GM12878 (cell line): Measurements from ENCODE around the gene SLF1. TPM values are rescaled to one million over a fixed set of nuclear protein-coding genes. Genes with fewer than 3 reads are reported as not detected.

Source experiments
- ATAC-seq: fragments of 200-7000 bp; cut with Tn5 transposase; 3 replicates; pipeline ENCODE4 v1.9.1; 2020; ENCODE audit warnings: mild to moderate bottlenecking, moderate library complexity
- BruUV-seq: library from RNA; stranded (reverse); fragments of 400-500 nt; replicated peaks from 2 replicates; lab custom pipeline; 2021; lab: Mats Ljungman, UMichigan
- CTCF ChIA-PET: fragments of 300-600 bp; sonication (Branson Sonifier 250); formaldehyde crosslinking; extraction: SDS; loops from one replicate; lab custom pipeline; 2021; ENCODE audit warnings: inconsistent platforms; lab: Yijun Ruan, JAX
- POLR2A ChIA-PET: fragments of 350-600 bp; formaldehyde crosslinking; extraction: SDS; loops from one replicate; lab custom pipeline; 2021; ENCODE audit warnings: inconsistent platforms; lab: Charles Lee
- RAD21 ChIA-PET: fragments of 300-600 bp; sonication (Branson Sonifier 250); formaldehyde crosslinking; loops from one replicate; lab custom pipeline; 2023; ENCODE audit warnings: antibody characterized with exemption; ENCODE audit not compliant: unreplicated experiment; lab: Charles Lee
- SMC1A ChIA-PET: fragments of 300-600 bp; sonication (Branson Sonifier 250); formaldehyde crosslinking; loops from one replicate; lab custom pipeline; 2023; ENCODE audit not compliant: unreplicated experiment, uncharacterized antibody; lab: Charles Lee
- DNase-seq: peaks from one replicate; pipeline ENCODE4 v3.0.0-alpha.2; 2011; ENCODE audit warnings: low read depth, low spot score
- FAIRE-seq: peaks from 3 replicates; lab custom pipeline; 2011; peaks lifted over from hg19 to GRCh38; lab: Jason Lieb, UNC
- H2AFZ ChIP-seq: 2 replicates; pipeline ENCODE4 v1.6.0; 2011; ENCODE audit warnings: low read depth, low read length, control low read depth; ENCODE audit not compliant: control insufficient read depth
- H3K27ac ChIP-seq: 2 replicates; pipeline ENCODE4 v1.5.1; 2011; ENCODE audit warnings: control low read depth; ENCODE audit not compliant: control insufficient read depth, insufficient read depth
- H3K27me3 ChIP-seq, 2 experiments: replicated peaks in 1 of 2; 2 replicates each; pipeline versions ENCODE4 v1.6.0 to v1.6.1; 2011; ENCODE audit warnings: low read length in 1 of 2; ENCODE audit not compliant: control insufficient read depth in 2 of 2, insufficient read depth in 2 of 2
- H3K36me3 ChIP-seq, 2 experiments: 2 replicates each; pipeline ENCODE4 v1.5.1; 2011; ENCODE audit warnings: low read length in 1 of 2; ENCODE audit not compliant: control insufficient read depth in 2 of 2, insufficient read depth in 2 of 2
- H3K4me1 ChIP-seq: 2 replicates; pipeline ENCODE4 v1.6.1; 2011; ENCODE audit warnings: mild to moderate bottlenecking, low read length, moderate library complexity, mixed read lengths; ENCODE audit not compliant: control insufficient read depth, insufficient read depth
- H3K4me2 ChIP-seq: 2 replicates; pipeline ENCODE4 v1.6.0; 2011; ENCODE audit warnings: control low read depth; ENCODE audit not compliant: control insufficient read depth, insufficient read depth
- H3K4me3 ChIP-seq: fragments of 200-600 bp; sonication (generic); 2 replicates; pipeline ENCODE4 v1.5.1; 2016
- H3K79me2 ChIP-seq: 2 replicates; pipeline ENCODE4 v1.6.0; 2011; ENCODE audit warnings: low read length; ENCODE audit not compliant: control insufficient read depth, insufficient read depth
- H3K9ac ChIP-seq: 2 replicates; pipeline ENCODE4 v1.8.0; 2011; ENCODE audit warnings: low read length, control low read depth, mixed read lengths; ENCODE audit not compliant: control insufficient read depth, insufficient read depth
- H3K9me3 ChIP-seq: replicated peaks from 3 replicates; pipeline ENCODE4 v1.5.1; 2011; ENCODE audit warnings: mild to moderate bottlenecking, low read length; ENCODE audit not compliant: control insufficient read depth, insufficient read depth
- H4K20me1 ChIP-seq: 2 replicates; pipeline ENCODE4 v1.6.0; 2011; ENCODE audit not compliant: control insufficient read depth, insufficient read depth
- JUNB ChIP-seq: IDR thresholded peaks from 2 replicates; pipeline ENCODE4 v1.6.1; 2016; ENCODE audit warnings: antibody characterized with exemption, mild to moderate bottlenecking
- KLF5 ChIP-seq: fragments of 450-650 bp; IDR thresholded peaks from 2 replicates; pipeline ENCODE4 v1.6.1; 2014; ENCODE audit warnings: mild to moderate bottlenecking; ENCODE audit not compliant: partially characterized antibody
- MTA2 ChIP-seq: fragments of 450-650 bp; IDR thresholded peaks from 2 replicates; pipeline ENCODE4 v1.6.1; 2016; ENCODE audit warnings: low read depth, mild to moderate bottlenecking, moderate library complexity
- RAD21 ChIP-seq: IDR thresholded peaks from 2 replicates; pipeline ENCODE4 v1.6.1; 2011; ENCODE audit warnings: mild to moderate bottlenecking, low read depth, low read length, moderate library complexity; ENCODE audit not compliant: insufficient read depth
- RFX5 ChIP-seq: IDR thresholded peaks from 2 replicates; pipeline ENCODE4 v1.6.1; 2011; ENCODE audit warnings: low read depth, low read length, improper control_type of control experiment
- ZNF384 ChIP-seq: IDR thresholded peaks from 2 replicates; pipeline ENCODE4 v1.6.1; 2012; ENCODE audit warnings: low read depth, mild to moderate bottlenecking, low read length, improper control_type of control experiment, borderline replicate concordance
- WGBS: methylation state at CpG from one replicate; pipeline ENCODE4 v1.1.6; 2016; ENCODE audit warnings: low lambda C conversion rate; ENCODE audit not compliant: insufficient replicate concordance, insufficient coverage; ENCODE audit errors: missing lambda C conversion rate; 5-methylcytosine and 5-hydroxymethylcytosine counted together
- in situ Hi-C: fragments of 300-500 bp; cut with MboI; formaldehyde crosslinking; loops from 9 replicates; pipeline ENCODE4 v1.14.3; 2018; ENCODE audit warnings: mixed read lengths
- intact Hi-C: fragments of 100-400 bp; cut with micrococcal nuclease; formaldehyde crosslinking; loops from one replicate; pipeline ENCODE4 v1.14.2; 2022; ENCODE audit not compliant: unreplicated experiment
- polyA plus RNA-seq, 11 experiments: library from polyadenylated mRNA; depleted of rRNA in 4 of 11; unstranded in 6 of 11; stranded (reverse) in 5 of 11; fragments of >200 nt; fragmentation: Nextera tagmentation in 4 of 11; fragmentation: Illumina TruSeq in 1 of 11; extraction: Ambion mirVana in 4 of 11; extraction: Trizol in 1 of 11; gene quantifications; 1 replicate in 1 of 11; 2 replicates in 10 of 11; pipeline versions ENCODE4 v1.2.1 to v1.2.3, GENCODE V29; 2011 to 2016; ENCODE audit warnings: inconsistent platforms in 2 of 11, missing spikeins in 2 of 11, low read depth in 1 of 11
- total RNA-seq, 4 experiments: library from RNA; depleted of rRNA in 3 of 4; stranded (reverse); fragments of >200 nt in 3 of 4; fragmentation: Illumina TruSeq in 1 of 4; extraction: Trizol in 1 of 4; gene quantifications; 2 replicates each; pipeline versions ENCODE4 v1.2.1 to v1.2.3, GENCODE V29; 2013 to 2021
- TF ChIP-seq, protein P1 (sequence below): fragments of 450-650 bp; formaldehyde crosslinking; IDR thresholded peaks from 2 replicates; pipeline ENCODE4 v1.4.0; 2020; ENCODE audit warnings: mild to moderate bottlenecking, moderate library complexity
- TF ChIP-seq, protein P2 (sequence below): IDR thresholded peaks from 2 replicates; pipeline ENCODE4 v1.6.1; 2012; ENCODE audit warnings: improper control_type of control experiment, low read depth, low read length; ENCODE audit not compliant: insufficient replicate concordance

The SLF1 gene
- total and polyA plus RNA-seq, 10 of the 15 experiments (the other 5 are each of a cell fraction or from before 2014, with no cell fraction given), result 8.1 to 27.0 (median 13.4) TPM

DNA sequence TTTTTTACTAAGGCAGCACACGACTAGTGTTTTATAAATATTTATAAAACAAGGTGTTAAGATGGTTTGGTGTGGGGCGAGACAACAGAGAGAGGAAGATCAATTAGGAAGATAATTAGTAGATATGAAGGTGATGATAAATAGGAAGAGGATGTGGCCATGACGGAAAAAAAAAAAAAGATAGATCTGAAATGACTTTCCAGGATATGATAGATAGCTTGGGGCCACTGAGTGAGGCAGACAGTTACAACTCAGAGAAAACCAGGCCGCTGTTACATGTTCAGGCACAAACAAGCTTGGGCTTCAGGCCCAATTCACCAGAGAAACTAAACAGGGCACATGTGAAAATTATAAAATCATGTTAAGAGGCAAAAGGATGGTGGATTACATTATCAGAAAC, 43.3 kb upstream of the SLF1 start:
- Histone ChIP-seq H2AFZ (no peak overlapping the region), H3K36me3 (no peaks in the 10 kb centered on the region), H3K9me3 (no peaks in the 10 kb centered on the region), H3K79me2 (no peaks in the 10 kb centered on the region), H4K20me1 (no peaks in the 10 kb centered on the region), H3K4me3 (no peak overlapping the region), H3K27ac (no peak overlapping the region), H3K4me1 (peaks cover 20% of the 10 kb centered on the region), H3K9ac (no peak overlapping the region), H3K27me3 (no peaks in the 10 kb centered on the region), H3K4me2 (no peak overlapping the region)
- no peak for FAIRE-seq
- BruUV-seq, result no TSS peak
- WGBS, result 94% methylated on average over 4 of the region's 4 CpGs
- CTCF ChIA-PET, result interaction anchor here (0.6 to 1.8 kb wide), 3 partner anchors 38 to 1325 kb away, joined by 3 to 6 read pairs (median 3); no protein-coding TSS in a partner anchor
- POLR2A ChIA-PET, result interaction anchor here (1.3 kb wide), 1 partner anchor 42 kb away, joined by 4 read pairs; the partner anchor contains the start of gene KIAA0825
- RAD21 ChIA-PET, result interaction anchor here (1.1 kb wide), 1 partner anchor 13 kb away, joined by 5 read pairs; no protein-coding TSS in a partner anchor
- no peak for ATAC-seq
- intact Hi-C loops, result no loop called here
- SMC1A ChIA-PET, result interaction anchor here (0.6 to 3.2 kb wide), 5 partner anchors 13 to 1020 kb away, joined by 3 to 9 read pairs (median 3); no protein-coding TSS in a partner anchor
- DNase-seq, result no peak
- TF ChIP-seq JUNB (no peak), ZNF384 (0 out of 2 replicates have a peak, but pooled peaks have one; percentile 18), RAD21 (no peak), RFX5 (no peak), KLF5 (no peak), MTA2 (peak; percentile 59)
- TF ChIP-seq, protein P1, sequence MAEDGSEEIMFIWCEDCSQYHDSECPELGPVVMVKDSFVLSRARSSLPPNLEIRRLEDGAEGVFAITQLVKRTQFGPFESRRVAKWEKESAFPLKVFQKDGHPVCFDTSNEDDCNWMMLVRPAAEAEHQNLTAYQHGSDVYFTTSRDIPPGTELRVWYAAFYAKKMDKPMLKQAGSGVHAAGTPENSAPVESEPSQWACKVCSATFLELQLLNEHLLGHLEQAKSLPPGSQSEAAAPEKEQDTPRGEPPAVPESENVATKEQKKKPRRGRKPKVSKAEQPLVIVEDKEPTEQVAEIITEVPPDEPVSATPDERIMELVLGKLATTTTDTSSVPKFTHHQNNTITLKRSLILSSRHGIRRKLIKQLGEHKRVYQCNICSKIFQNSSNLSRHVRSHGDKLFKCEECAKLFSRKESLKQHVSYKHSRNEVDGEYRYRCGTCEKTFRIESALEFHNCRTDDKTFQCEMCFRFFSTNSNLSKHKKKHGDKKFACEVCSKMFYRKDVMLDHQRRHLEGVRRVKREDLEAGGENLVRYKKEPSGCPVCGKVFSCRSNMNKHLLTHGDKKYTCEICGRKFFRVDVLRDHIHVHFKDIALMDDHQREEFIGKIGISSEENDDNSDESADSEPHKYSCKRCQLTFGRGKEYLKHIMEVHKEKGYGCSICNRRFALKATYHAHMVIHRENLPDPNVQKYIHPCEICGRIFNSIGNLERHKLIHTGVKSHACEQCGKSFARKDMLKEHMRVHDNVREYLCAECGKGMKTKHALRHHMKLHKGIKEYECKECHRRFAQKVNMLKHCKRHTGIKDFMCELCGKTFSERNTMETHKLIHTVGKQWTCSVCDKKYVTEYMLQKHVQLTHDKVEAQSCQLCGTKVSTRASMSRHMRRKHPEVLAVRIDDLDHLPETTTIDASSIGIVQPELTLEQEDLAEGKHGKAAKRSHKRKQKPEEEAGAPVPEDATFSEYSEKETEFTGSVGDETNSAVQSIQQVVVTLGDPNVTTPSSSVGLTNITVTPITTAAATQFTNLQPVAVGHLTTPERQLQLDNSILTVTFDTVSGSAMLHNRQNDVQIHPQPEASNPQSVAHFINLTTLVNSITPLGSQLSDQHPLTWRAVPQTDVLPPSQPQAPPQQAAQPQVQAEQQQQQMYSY (CRISPR knock-in tag), result no peak
- TF ChIP-seq, protein P2, sequence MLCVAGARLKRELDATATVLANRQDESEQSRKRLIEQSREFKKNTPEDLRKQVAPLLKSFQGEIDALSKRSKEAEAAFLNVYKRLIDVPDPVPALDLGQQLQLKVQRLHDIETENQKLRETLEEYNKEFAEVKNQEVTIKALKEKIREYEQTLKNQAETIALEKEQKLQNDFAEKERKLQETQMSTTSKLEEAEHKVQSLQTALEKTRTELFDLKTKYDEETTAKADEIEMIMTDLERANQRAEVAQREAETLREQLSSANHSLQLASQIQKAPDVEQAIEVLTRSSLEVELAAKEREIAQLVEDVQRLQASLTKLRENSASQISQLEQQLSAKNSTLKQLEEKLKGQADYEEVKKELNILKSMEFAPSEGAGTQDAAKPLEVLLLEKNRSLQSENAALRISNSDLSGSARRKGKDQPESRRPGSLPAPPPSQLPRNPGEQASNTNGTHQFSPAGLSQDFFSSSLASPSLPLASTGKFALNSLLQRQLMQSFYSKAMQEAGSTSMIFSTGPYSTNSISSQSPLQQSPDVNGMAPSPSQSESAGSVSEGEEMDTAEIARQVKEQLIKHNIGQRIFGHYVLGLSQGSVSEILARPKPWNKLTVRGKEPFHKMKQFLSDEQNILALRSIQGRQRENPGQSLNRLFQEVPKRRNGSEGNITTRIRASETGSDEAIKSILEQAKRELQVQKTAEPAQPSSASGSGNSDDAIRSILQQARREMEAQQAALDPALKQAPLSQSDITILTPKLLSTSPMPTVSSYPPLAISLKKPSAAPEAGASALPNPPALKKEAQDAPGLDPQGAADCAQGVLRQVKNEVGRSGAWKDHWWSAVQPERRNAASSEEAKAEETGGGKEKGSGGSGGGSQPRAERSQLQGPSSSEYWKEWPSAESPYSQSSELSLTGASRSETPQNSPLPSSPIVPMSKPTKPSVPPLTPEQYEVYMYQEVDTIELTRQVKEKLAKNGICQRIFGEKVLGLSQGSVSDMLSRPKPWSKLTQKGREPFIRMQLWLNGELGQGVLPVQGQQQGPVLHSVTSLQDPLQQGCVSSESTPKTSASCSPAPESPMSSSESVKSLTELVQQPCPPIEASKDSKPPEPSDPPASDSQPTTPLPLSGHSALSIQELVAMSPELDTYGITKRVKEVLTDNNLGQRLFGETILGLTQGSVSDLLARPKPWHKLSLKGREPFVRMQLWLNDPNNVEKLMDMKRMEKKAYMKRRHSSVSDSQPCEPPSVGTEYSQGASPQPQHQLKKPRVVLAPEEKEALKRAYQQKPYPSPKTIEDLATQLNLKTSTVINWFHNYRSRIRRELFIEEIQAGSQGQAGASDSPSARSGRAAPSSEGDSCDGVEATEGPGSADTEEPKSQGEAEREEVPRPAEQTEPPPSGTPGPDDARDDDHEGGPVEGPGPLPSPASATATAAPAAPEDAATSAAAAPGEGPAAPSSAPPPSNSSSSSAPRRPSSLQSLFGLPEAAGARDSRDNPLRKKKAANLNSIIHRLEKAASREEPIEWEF, result no peak
- in situ Hi-C loops, result no loop called here
